ENCODE data around the gene PTPRH. TPM values are rescaled to one million over a fixed set of nuclear protein-coding genes. Genes with fewer than 3 reads are reported as not detected.

PTPRH gene
- total RNA-seq, 4 donors from 2014 or later = 1.2 to 3.9 (median 2.1) TPM

GRCh38 chr19:55149078-55150003 is 60.0 kb downstream of the PTPRH start, which contains the start of gene TNNT1:
Gene TNNT1, minus strand, starts transcription at chr19:55149206. Its CDS starts 2,049 bp downstream, at chr19:55147157.
- 10 to 11% methylated on average over 17 to 18 of the region's 18 CpGs for WGBS, 2 donors
- peaks cover 0 to 84% of the 10 kb centered on the region in 2 donors for H3K27me3 ChIP-seq
- peaks cover 0 to 15% (median 0%) of the 10 kb centered on the region in 4 donors for H3K4me1 ChIP-seq
- DNase-seq (ENCODE audit: low spot score in 2 of 2) = no peak
- H3K27ac ChIP-seq = no peak within 1 kb of the TSS
- peaks cover 0 to 9% (median 0%) of the 10 kb centered on the region in 4 donors for H3K9me3 ChIP-seq
- TF ChIP-seq POLR2A (IDR thresholded peaks at IDR 0.05) = no peak
- no peak for TF ChIP-seq EP300 (IDR thresholded peaks at IDR 0.05)
- TF ChIP-seq, protein P1, sequence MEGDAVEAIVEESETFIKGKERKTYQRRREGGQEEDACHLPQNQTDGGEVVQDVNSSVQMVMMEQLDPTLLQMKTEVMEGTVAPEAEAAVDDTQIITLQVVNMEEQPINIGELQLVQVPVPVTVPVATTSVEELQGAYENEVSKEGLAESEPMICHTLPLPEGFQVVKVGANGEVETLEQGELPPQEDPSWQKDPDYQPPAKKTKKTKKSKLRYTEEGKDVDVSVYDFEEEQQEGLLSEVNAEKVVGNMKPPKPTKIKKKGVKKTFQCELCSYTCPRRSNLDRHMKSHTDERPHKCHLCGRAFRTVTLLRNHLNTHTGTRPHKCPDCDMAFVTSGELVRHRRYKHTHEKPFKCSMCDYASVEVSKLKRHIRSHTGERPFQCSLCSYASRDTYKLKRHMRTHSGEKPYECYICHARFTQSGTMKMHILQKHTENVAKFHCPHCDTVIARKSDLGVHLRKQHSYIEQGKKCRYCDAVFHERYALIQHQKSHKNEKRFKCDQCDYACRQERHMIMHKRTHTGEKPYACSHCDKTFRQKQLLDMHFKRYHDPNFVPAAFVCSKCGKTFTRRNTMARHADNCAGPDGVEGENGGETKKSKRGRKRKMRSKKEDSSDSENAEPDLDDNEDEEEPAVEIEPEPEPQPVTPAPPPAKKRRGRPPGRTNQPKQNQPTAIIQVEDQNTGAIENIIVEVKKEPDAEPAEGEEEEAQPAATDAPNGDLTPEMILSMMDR (IDR thresholded peaks at IDR 0.05) = no peak
- H3K4me3 ChIP-seq = no peak within 1 kb of the TSS
- H3K36me3 ChIP-seq = no peaks in the 10 kb centered on the region

GRCh38 chr19:55147545-55148251 is 61.6 kb downstream of the PTPRH start:
- Histone ChIP-seq H3K9me3 (peaks cover 0 to 9% (median 0%) of the 10 kb centered on the region in 4 donors), H3K4me1 (peaks cover 0 to 15% (median 0%) of the 10 kb centered on the region in 4 donors), H3K27me3 (peaks cover 0 to 84% of the 10 kb centered on the region in 2 donors), H3K36me3 (no peaks in the 10 kb centered on the region), H3K4me3 (no peak overlapping the region), H3K27ac (no peak overlapping the region)
- no peak for TF ChIP-seq POLR2A (IDR thresholded peaks at IDR 0.05)
- TF ChIP-seq EP300 (IDR thresholded peaks at IDR 0.05) = no peak
- TF ChIP-seq, protein P1 (IDR thresholded peaks at IDR 0.05) = no peak
- DNase-seq (ENCODE audit: low spot score in 2 of 2) = no peak
- 30 to 35% methylated on average over 6 of the region's 9 CpGs for WGBS, 2 donors

- Histone ChIP-seq H3K36me3 (no peaks in the 10 kb centered on the region), H3K27ac (no peak overlapping the region), H3K4me3 (no peak overlapping the region), H3K9me3 (peaks cover 0 to 3% (median 0%) of the 10 kb centered on the region in 4 donors), H3K4me1 (peaks cover 0 to 15% (median 0%) of the 10 kb centered on the region in 4 donors), H3K27me3 (peaks cover 2 to 92% of the 10 kb centered on the region in 2 donors)
- 0 to 1% methylated on average over 4 to 27 of the region's 27 CpGs for WGBS, 2 donors
- TF ChIP-seq EP300 (IDR thresholded peaks at IDR 0.05) = no peak
- DNase-seq (ENCODE audit: low spot score in 2 of 2) = no peak
These were observed 62.5 kb downstream of the PTPRH start for GRCh38 chr19:55146705-55147273.

GRCh38 chr19:55146078-55146704 is 63.1 kb downstream of the PTPRH start:
- peaks cover 2 to 98% of the 10 kb centered on the region in 2 donors for H3K27me3 ChIP-seq
- no peak overlapping the region for H3K27ac ChIP-seq
- H3K4me1 ChIP-seq = peaks cover 0 to 16% (median 0%) of the 10 kb centered on the region in 4 donors
- H3K9me3 ChIP-seq = no peaks in the 10 kb centered on the region
- H3K36me3 ChIP-seq = no peaks in the 10 kb centered on the region
- 1 to 2% methylated on average over 36 to 39 of the region's 41 CpGs for WGBS, 2 donors
- no peak overlapping the region for H3K4me3 ChIP-seq
- TF ChIP-seq, protein P1 (IDR thresholded peaks at IDR 0.05) = no peak
- DNase-seq (ENCODE audit: low spot score in 2 of 2) = no peak

DNA sequence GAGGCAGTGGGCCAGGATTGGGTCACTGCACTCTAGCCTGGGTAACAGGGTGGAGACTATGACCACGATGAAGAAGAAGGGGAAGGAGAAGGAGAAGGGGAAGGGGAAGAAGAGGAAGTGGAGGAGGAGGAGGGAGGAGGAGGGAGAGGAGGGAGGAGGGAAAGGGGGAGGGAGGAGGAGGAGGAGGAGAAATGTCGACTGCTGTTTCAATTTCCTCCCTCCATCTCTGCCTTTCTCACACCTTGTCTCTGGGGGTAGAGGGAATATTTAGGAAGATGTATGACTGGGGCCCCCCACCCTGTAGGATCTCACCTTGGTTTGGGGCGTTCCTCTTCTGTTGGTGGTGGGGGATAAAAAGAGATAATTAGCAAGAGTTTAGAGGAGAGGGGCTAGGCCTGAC is 64.1 kb downstream of the PTPRH start:
- TF ChIP-seq POLR2A (IDR thresholded peaks at IDR 0.05) (no peak), EP300 (IDR thresholded peaks at IDR 0.05) (no peak)
- TF ChIP-seq, protein P1 (IDR thresholded peaks at IDR 0.05) = no peak
- Histone ChIP-seq H3K27me3 (peaks cover 2 to 100% of the 10 kb centered on the region in 2 donors), H3K9me3 (no peaks in the 10 kb centered on the region), H3K4me3 (no peak overlapping the region), H3K4me1 (peaks cover 0 to 19% (median 0%) of the 10 kb centered on the region in 4 donors), H3K36me3 (no peaks in the 10 kb centered on the region), H3K27ac (no peak overlapping the region)
- DNase-seq (ENCODE audit: low spot score in 2 of 2) = no peak
- WGBS, 2 donors = 16 to 26% methylated on average over 3 of the region's 3 CpGs
